CD14-positive monocyte (primary cell): ENCODE results near the gene FAM50B. TPM values are rescaled to one million over a fixed set of nuclear protein-coding genes. Genes with fewer than 3 reads are reported as not detected.

Experiments
- DNase-seq, 3 donors: peaks; one replicate each; pipeline ENCODE4 v3.0.0-alpha.2; 2011 to 2022
- H2AFZ ChIP-seq: 2 replicates; pipeline ENCODE4 v1.6.0; 2012; ENCODE audit warnings: mild to moderate bottlenecking, low read depth, low read length, inconsistent platforms; ENCODE audit not compliant: insufficient read depth, poor library complexity, severe bottlenecking
- H3K27ac ChIP-seq, 2 donors: 1 replicate in 1 of 2; 2 replicates in 1 of 2; pipeline ENCODE4 v1.5.1; 2012 to 2013; ENCODE audit warnings: low read length in 2 of 2, control low read depth in 1 of 2, inconsistent platforms in 1 of 2, low read depth in 1 of 2, mild to moderate bottlenecking in 1 of 2
- H3K27me3 ChIP-seq, 2 donors: one replicate each; pipeline versions ENCODE4 v1.6.0 to v1.6.1; 2011 to 2013; ENCODE audit warnings: low read length in 2 of 2; ENCODE audit not compliant: control insufficient read depth in 2 of 2, insufficient read depth in 2 of 2
- H3K36me3 ChIP-seq, 2 donors: replicated peaks in 1 of 2; 1 replicate in 1 of 2; 2 replicates in 1 of 2; pipeline versions ENCODE4 v1.5.1 to v1.6.1; 2012 to 2013; ENCODE audit warnings: low read length in 2 of 2, control low read depth in 1 of 2, inconsistent platforms in 1 of 2, mild to moderate bottlenecking in 1 of 2; ENCODE audit not compliant: insufficient read depth in 2 of 2, control insufficient read depth in 1 of 2
- H3K4me1 ChIP-seq, 2 donors: 1 replicate in 1 of 2; 2 replicates in 1 of 2; pipeline versions ENCODE4 v1.5.1 to v1.6.1; 2012 to 2013; ENCODE audit warnings: low read length in 2 of 2, control low read depth in 1 of 2, inconsistent platforms in 1 of 2, mild to moderate bottlenecking in 1 of 2, moderate library complexity in 1 of 2; ENCODE audit not compliant: insufficient read depth in 2 of 2, control insufficient read depth in 1 of 2
- H3K4me2 ChIP-seq: replicated peaks from 2 replicates; pipeline ENCODE3; 2012; ENCODE audit warnings: low read length, moderate library complexity, mild to moderate bottlenecking; ENCODE audit not compliant: poor library complexity, severe bottlenecking; ENCODE audit errors: extremely low read depth
- H3K4me3 ChIP-seq, 3 experiments: fragments of 200-600 bp in 1 of 3; sonication (generic) in 1 of 3; replicated peaks in 1 of 3; 1 replicate in 2 of 3; 2 replicates in 1 of 3; pipeline ENCODE4 v1.5.1; 2011 to 2013; ENCODE audit warnings: low read length in 3 of 3, mild to moderate bottlenecking in 3 of 3, control low read depth in 2 of 3, low read depth in 2 of 3, inconsistent platforms in 1 of 3, moderate library complexity in 1 of 3
- H3K79me2 ChIP-seq: 2 replicates; pipeline ENCODE4 v1.6.0; 2012; ENCODE audit warnings: mild to moderate bottlenecking, control low read depth, inconsistent platforms, low read length, moderate library complexity; ENCODE audit not compliant: insufficient read depth
- H3K9ac ChIP-seq: 2 replicates; pipeline ENCODE4 v1.6.0; 2017; ENCODE audit warnings: low read length, mild to moderate bottlenecking; ENCODE audit not compliant: insufficient read depth, poor library complexity, severe bottlenecking
- H3K9me3 ChIP-seq, 2 donors: replicated peaks in 1 of 2; 1 replicate in 1 of 2; 2 replicates in 1 of 2; pipeline versions ENCODE4 v1.5.1 to v1.6.1; 2012 to 2013; ENCODE audit warnings: low read length in 2 of 2, control low read depth in 1 of 2; ENCODE audit not compliant: control insufficient read depth in 1 of 2, insufficient read depth in 1 of 2
- H4K20me1 ChIP-seq: 2 replicates; pipeline ENCODE4 v1.6.0; 2012; ENCODE audit warnings: mild to moderate bottlenecking, low read length, control low read depth, moderate library complexity; ENCODE audit not compliant: insufficient read depth
- H3K27ac Mint-ChIP-seq, 7 donors: one replicate each; pipeline ENCODE4 v1.8.0; 2020; ENCODE audit warnings: mild to moderate bottlenecking in 7 of 7, mixed read lengths in 7 of 7, moderate library complexity in 6 of 7, inconsistent platforms in 2 of 7
- H3K27me3 Mint-ChIP-seq, 3 donors: one replicate each; pipeline ENCODE4 v1.8.0; 2021 to 2022; ENCODE audit warnings: low read depth in 3 of 3, mild to moderate bottlenecking in 3 of 3, mixed read lengths in 3 of 3, moderate library complexity in 3 of 3, inconsistent platforms in 1 of 3
- H3K36me3 Mint-ChIP-seq, 2 donors: one replicate each; pipeline ENCODE4 v1.8.0; 2020; ENCODE audit warnings: mixed read lengths in 2 of 2, inconsistent platforms in 1 of 2, mild to moderate bottlenecking in 1 of 2
- H3K4me1 Mint-ChIP-seq: one replicate; pipeline ENCODE4 v1.8.0; 2020; ENCODE audit warnings: mild to moderate bottlenecking, mixed read lengths
- H3K4me3 Mint-ChIP-seq, 2 donors: one replicate each; pipeline ENCODE4 v1.8.0; 2020; ENCODE audit warnings: mild to moderate bottlenecking in 2 of 2, mixed read lengths in 2 of 2, moderate library complexity in 1 of 2
- H3K9me3 Mint-ChIP-seq, 7 donors: one replicate each; pipeline ENCODE4 v1.8.0; 2020 to 2022; ENCODE audit warnings: mixed read lengths in 7 of 7, mild to moderate bottlenecking in 6 of 7, moderate library complexity in 6 of 7, inconsistent platforms in 2 of 7
- CTCF ChIP-seq: fragments of 200-600 bp; IDR thresholded peaks from one replicate; pipeline ENCODE4 v1.8.0; 2022; ENCODE audit warnings: antibody characterized with exemption, mild to moderate bottlenecking
- WGBS: methylation state at CpG from one replicate; pipeline ENCODE4 v1.1.5; 2013; ENCODE audit warnings: missing lambda C conversion rate; ENCODE audit not compliant: insufficient coverage; 5-methylcytosine and 5-hydroxymethylcytosine counted together
- intact Hi-C, 2 donors: fragments of 100-400 bp; cut with micrococcal nuclease; formaldehyde crosslinking; loops; one replicate each; pipeline versions ENCODE4 v1.15.0 to v1.15.1; 2023
- polyA plus RNA-seq, 3 donors: library from polyadenylated mRNA; depleted of rRNA in 1 of 3; unstranded in 2 of 3; stranded (reverse) in 1 of 3; fragments of 300-500 nt in 2 of 3; fragments of >200 nt in 1 of 3; fragmentation: Illumina TruSeq in 2 of 3; gene quantifications; 1 replicate in 2 of 3; 2 replicates in 1 of 3; pipeline ENCODE4 v1.2.3, GENCODE V29; 2012 to 2021

The FAM50B gene
- polyA plus RNA-seq, 3 donors: 1.8 to 3.3 (median 3.0) TPM

GRCh38 chr6:3876101-3876500 lies 26.9 kb downstream of the FAM50B start:
- no peak overlapping the region for H3K9ac ChIP-seq
- intact Hi-C loops: no loop called here
- 95% methylated on average over 7 of the region's 10 CpGs for WGBS
- no peaks in the 10 kb centered on the region for H3K79me2 ChIP-seq
- H3K9me3 ChIP-seq: no peaks in the 10 kb centered on the region
- no peak for DNase-seq
- Mint-ChIP-seq H3K27ac (peak overlapping the region in 1 of 7 donors; percentile 26), H3K9me3 (no peaks in the 10 kb centered on the region), H3K36me3 (no peaks in the 10 kb centered on the region), H3K27me3 (peaks cover 0 to 2% (median 1%) of the 10 kb centered on the region in 3 donors), H3K4me1 (no peaks in the 10 kb centered on the region), H3K4me3 (no peak overlapping the region)
- H3K4me2 ChIP-seq: no peak overlapping the region
- H3K4me1 ChIP-seq: no peaks in the 10 kb centered on the region
- H3K27ac ChIP-seq: no peak overlapping the region
- no peak overlapping the region for H3K4me3 ChIP-seq
- H3K36me3 ChIP-seq: no peaks in the 10 kb centered on the region
- no peak overlapping the region for H2AFZ ChIP-seq
- TF ChIP-seq CTCF: no peak
- H4K20me1 ChIP-seq: no peaks in the 10 kb centered on the region
- no peaks in the 10 kb centered on the region for H3K27me3 ChIP-seq

- Mint-ChIP-seq H3K27ac (no peak overlapping the region), H3K27me3 (peaks cover 0 to 4% (median 1%) of the 10 kb centered on the region in 3 donors)
- intact Hi-C loops: no loop called here
These were observed 27.7 kb downstream of the FAM50B start for GRCh38 chr6:3876866-3877265.

More at GRCh38 chr6:3876866-3877265, 27.7 kb downstream of the FAM50B start:
- H3K9me3 ChIP-seq: no peaks in the 10 kb centered on the region
- Mint-ChIP-seq H3K9me3 (no peaks in the 10 kb centered on the region), H3K4me3 (no peak overlapping the region), H3K36me3 (no peaks in the 10 kb centered on the region), H3K4me1 (no peaks in the 10 kb centered on the region)
- DNase-seq: no peak
- H3K27ac ChIP-seq: no peak overlapping the region
- no peaks in the 10 kb centered on the region for H3K27me3 ChIP-seq
- H3K79me2 ChIP-seq: no peaks in the 10 kb centered on the region
- no CpG with 5 or more reads among the region's 4 CpGs for WGBS
- no peak overlapping the region for H3K4me2 ChIP-seq
- no peak overlapping the region for H2AFZ ChIP-seq
- no peak overlapping the region for H3K9ac ChIP-seq
- no peak for TF ChIP-seq CTCF
- H3K36me3 ChIP-seq: no peaks in the 10 kb centered on the region
- no peak overlapping the region for H3K4me3 ChIP-seq
- no peaks in the 10 kb centered on the region for H3K4me1 ChIP-seq
- no peaks in the 10 kb centered on the region for H4K20me1 ChIP-seq
